WTC11 (cell line): ENCODE results near the gene FBXO2. TPM values are rescaled to one million over a fixed set of nuclear protein-coding genes. Genes with fewer than 3 reads are reported as not detected.

ENCODE experiments used
- ATAC-seq: fragments of 200-7000 bp; cut with Tn5 transposase; 2 replicates; pipeline ENCODE4 v1.10.0; 2021; ENCODE audit warnings: mild to moderate bottlenecking, moderate library complexity
- CTCF ChIA-PET: fragments of 300-600 bp; sonication (Branson Sonifier 250); formaldehyde crosslinking; loops from one replicate; lab custom pipeline; 2021; ENCODE audit warnings: antibody characterized with exemption; lab: Charles Lee
- POLR2A ChIA-PET: fragments of 350-600 bp; sonication (Branson Sonifier 250); formaldehyde crosslinking; loops from one replicate; lab custom pipeline; 2021; ENCODE audit warnings: antibody characterized with exemption; lab: Charles Lee
- DNase-seq: peaks from one replicate; pipeline ENCODE4 v3.0.0; 2021; ENCODE audit warnings: low spot score
- H3K27ac Mint-ChIP-seq: 2 replicates; pipeline ENCODE4 v1.8.0; 2021; ENCODE audit warnings: mixed read lengths
- H3K27me3 Mint-ChIP-seq: 2 replicates; pipeline ENCODE4 v1.8.0; 2021; ENCODE audit warnings: low read depth, mild to moderate bottlenecking, moderate library complexity, mixed read lengths
- H3K36me3 Mint-ChIP-seq: 2 replicates; pipeline ENCODE4 v1.8.0; 2021; ENCODE audit warnings: mixed read lengths
- H3K4me1 Mint-ChIP-seq: 2 replicates; pipeline ENCODE4 v1.8.0; 2022; ENCODE audit warnings: mixed read lengths
- H3K4me3 Mint-ChIP-seq: 2 replicates; pipeline ENCODE4 v1.8.0; 2021; ENCODE audit warnings: mild to moderate bottlenecking, moderate library complexity, mixed read lengths
- H3K9me3 Mint-ChIP-seq: 2 replicates; pipeline ENCODE4 v1.8.0; 2021; ENCODE audit warnings: mixed read lengths
- E2F5 ChIP-seq: sonication (generic); formaldehyde crosslinking; IDR thresholded peaks from 2 replicates; pipeline ENCODE4 v1.8.1; 2022; ENCODE audit warnings: mild to moderate bottlenecking, moderate library complexity, missing genetic modification reagents
- ELF4 ChIP-seq: sonication (generic); formaldehyde crosslinking; IDR thresholded peaks from 2 replicates; pipeline ENCODE4 v1.8.1; 2022; ENCODE audit warnings: low read depth, mild to moderate bottlenecking, moderate library complexity, missing genetic modification reagents
- FOXK1 ChIP-seq: sonication (generic); formaldehyde crosslinking; IDR thresholded peaks from 2 replicates; pipeline ENCODE4 v1.8.0; 2022; ENCODE audit warnings: mild to moderate bottlenecking, moderate library complexity, missing genetic modification reagents
- FOXP4 ChIP-seq: sonication (generic); formaldehyde crosslinking; IDR thresholded peaks from 2 replicates; pipeline ENCODE4 v1.8.0; 2022; ENCODE audit warnings: mild to moderate bottlenecking, missing genetic modification reagents
- HMGXB4 ChIP-seq: sonication (generic); formaldehyde crosslinking; IDR thresholded peaks from 2 replicates; pipeline ENCODE4 v1.8.1; 2023; ENCODE audit warnings: mild to moderate bottlenecking, moderate library complexity, missing genetic modification reagents
- JAZF1 ChIP-seq: fragments of 250-450 bp; sonication (Bioruptor Pico); IDR thresholded peaks from 2 replicates; pipeline ENCODE4 v1.9.0; 2021; ENCODE audit warnings: moderate library complexity, mild to moderate bottlenecking, inconsistent platforms
- KAT7 ChIP-seq: sonication (generic); formaldehyde crosslinking; IDR thresholded peaks from 2 replicates; pipeline ENCODE4 v1.8.1; 2023; ENCODE audit warnings: missing genetic modification reagents, mild to moderate bottlenecking, borderline replicate concordance
- MAX ChIP-seq: sonication (generic); formaldehyde crosslinking; IDR thresholded peaks from 2 replicates; pipeline ENCODE4 v1.8.0; 2022; ENCODE audit warnings: mild to moderate bottlenecking, missing genetic modification reagents
- MYBL2 ChIP-seq: sonication (generic); formaldehyde crosslinking; IDR thresholded peaks from 2 replicates; pipeline ENCODE4 v1.8.1; 2023; ENCODE audit warnings: mild to moderate bottlenecking, moderate library complexity, missing genetic modification reagents
- NFYB ChIP-seq: sonication (generic); formaldehyde crosslinking; conservative IDR thresholded peaks from 2 replicates; pipeline ENCODE4 v1.8.0; 2022; ENCODE audit warnings: low read depth, missing genetic modification reagents
- NR2C2 ChIP-seq: sonication (generic); formaldehyde crosslinking; IDR thresholded peaks from 2 replicates; pipeline ENCODE4 v1.8.0; 2022; ENCODE audit warnings: mild to moderate bottlenecking, missing genetic modification reagents
- ZBTB43 ChIP-seq: sonication (generic); formaldehyde crosslinking; IDR thresholded peaks from 2 replicates; pipeline ENCODE4 v1.8.1; 2023; ENCODE audit warnings: mild to moderate bottlenecking, missing genetic modification reagents
- ZMAT4 ChIP-seq: fragments of 250-450 bp; sonication (Bioruptor Pico); IDR thresholded peaks from 2 replicates; pipeline ENCODE4 v1.9.0; 2021; ENCODE audit warnings: mild to moderate bottlenecking
- ZNF138 ChIP-seq: sonication (generic); formaldehyde crosslinking; conservative IDR thresholded peaks from 2 replicates; pipeline ENCODE4 v1.8.1; 2022; ENCODE audit warnings: mild to moderate bottlenecking, moderate library complexity, missing genetic modification reagents
- ZNF263 ChIP-seq: sonication (generic); formaldehyde crosslinking; IDR thresholded peaks from 2 replicates; pipeline ENCODE4 v1.8.1; 2022; ENCODE audit warnings: low read depth, mild to moderate bottlenecking, moderate library complexity, missing genetic modification reagents
- ZNF396 ChIP-seq: fragments of 250-450 bp; sonication (Bioruptor Pico); IDR thresholded peaks from 2 replicates; pipeline ENCODE4 v1.8.0; 2021; ENCODE audit warnings: mild to moderate bottlenecking, moderate library complexity, borderline replicate concordance
- ZNF416 ChIP-seq: fragments of 250-450 bp; sonication (Bioruptor Pico); IDR thresholded peaks from 2 replicates; pipeline ENCODE4 v1.9.0; 2021; ENCODE audit warnings: mild to moderate bottlenecking, inconsistent platforms
- ZNF423 ChIP-seq: fragments of 250-450 bp; sonication (Bioruptor Pico); IDR thresholded peaks from 2 replicates; pipeline ENCODE4 v2.1.2; 2022; ENCODE audit warnings: mild to moderate bottlenecking, moderate library complexity
- ZNF425 ChIP-seq: fragments of 250-450 bp; sonication (Bioruptor Pico); conservative IDR thresholded peaks from 2 replicates; pipeline ENCODE4 v1.9.0; 2021; ENCODE audit warnings: mild to moderate bottlenecking
- ZSCAN18 ChIP-seq: fragments of 250-450 bp; sonication (Bioruptor Pico); IDR thresholded peaks from 2 replicates; pipeline ENCODE4 v2.1.2; 2022; ENCODE audit warnings: mild to moderate bottlenecking, moderate library complexity
- total RNA-seq: library from RNA; stranded (reverse); gene quantifications from 3 replicates; pipeline ENCODE4 v1.2.3, GENCODE V29; 2021

The FBXO2 gene
- total RNA-seq, 1 experiment from 2014 or later, result 58.2 TPM

GRCh38 chr1:11652203-11652780 lies 1.9 kb downstream of the FBXO2 start (continued):
- TF ChIP-seq NFYB, result no peak
- no peak for TF ChIP-seq ELF4
- no peak for TF ChIP-seq ZNF425 (CRISPR knock-in tag)
- no peak for TF ChIP-seq ZNF416 (CRISPR knock-in tag)
- TF ChIP-seq, all 79 proteins: peak for 0

- peaks cover 22% of the 10 kb centered on the region for H3K27me3 Mint-ChIP-seq
- no peak for TF ChIP-seq ZSCAN18 (CRISPR knock-in tag)
- no peak for TF ChIP-seq ZNF138 (CRISPR knock-in tag)
- no peak for TF ChIP-seq ZMAT4 (CRISPR knock-in tag)
- ChIA-PET CTCF (interaction anchor here (1.0 to 3.0 kb wide), 17 partner anchors 9 to 371 kb away, joined by 3 to 23 read pairs (median 8); partner anchors contain the start of genes AGTRAP and FBXO6), POLR2A (interaction anchor here (1.4 kb wide), 1 partner anchor 13 kb away, joined by 3 read pairs; the partner anchor contains the start of gene FBXO6)
- H3K36me3 Mint-ChIP-seq, result peaks cover 6% of the 10 kb centered on the region; the same call in 1 of the 2 replicates
- H3K4me1 Mint-ChIP-seq, result peaks cover 38% of the 10 kb centered on the region
- H3K4me3 Mint-ChIP-seq, result peak overlapping the region; percentile 61
- H3K9me3 Mint-ChIP-seq, result no peaks in the 10 kb centered on the region
- no peak for DNase-seq
- H3K27ac Mint-ChIP-seq, result peak overlapping the region; percentile 60; the same call in 1 of the 2 replicates
- ATAC-seq, result no peak
Observed at GRCh38 chr1:11651017-11651416, 3.2 kb downstream of the FBXO2 start.

- Mint-ChIP-seq H3K4me1 (peaks cover 33% of the 10 kb centered on the region), H3K27me3 (peaks cover 22% of the 10 kb centered on the region), H3K27ac (peak overlapping the region; percentile 60; the same call in 1 of the 2 replicates), H3K9me3 (no peaks in the 10 kb centered on the region), H3K4me3 (peak overlapping the region; percentile 61), H3K36me3 (0 out of 2 replicates have a peak, but pooled peaks cover under 1% of the 10 kb centered on the region)
- CTCF ChIA-PET, result interaction anchor here (0.5 to 3.0 kb wide), 21 partner anchors 8 to 1700 kb away, joined by 3 to 23 read pairs (median 6); partner anchors contain the start of genes AGTRAP and FBXO6
- DNase-seq (peak; percentile 79), ATAC-seq (peak; percentile 5)
- POLR2A ChIA-PET, result interaction anchor here (0.5 to 1.4 kb wide), 3 partner anchors 14 to 100 kb away, joined by 3 read pairs; partner anchors contain the start of gene FBXO6
- TF ChIP-seq NR2C2 (no peak), ZNF423 (CRISPR knock-in tag) (peak; percentile 81), ZNF416 (CRISPR knock-in tag) (no peak), ZNF396 (CRISPR knock-in tag) (no peak), ZNF263 (peak; percentile 95), E2F5 (CRISPR knock-in tag) (0 out of 2 replicates have a peak, but pooled peaks have one; percentile 60), MAX (CRISPR knock-in tag) (peak; percentile 53; the same call in 1 of the 2 replicates), JAZF1 (no peak), FOXK1 (0 out of 2 replicates have a peak, but pooled peaks have one; percentile 48), FOXP4 (CRISPR knock-in tag) (peak; percentile 60; the same call in 1 of the 2 replicates), MYBL2 (no peak), KAT7 (CRISPR knock-in tag) (0 out of 2 replicates have a peak, but pooled peaks have one; percentile 30), ZBTB43 (CRISPR knock-in tag) (no peak), HMGXB4 (peak; percentile 78)
Observed at GRCh38 chr1:11650331-11650991, 3.8 kb downstream of the FBXO2 start.
